ENCODE measurements around the gene RASSF7. TPM values are rescaled to one million over a fixed set of nuclear protein-coding genes. Genes with fewer than 3 reads are reported as not detected.

The RASSF7 gene
- total RNA-seq, 1 donor from 2014 or later = 72.5 TPM

DNA sequence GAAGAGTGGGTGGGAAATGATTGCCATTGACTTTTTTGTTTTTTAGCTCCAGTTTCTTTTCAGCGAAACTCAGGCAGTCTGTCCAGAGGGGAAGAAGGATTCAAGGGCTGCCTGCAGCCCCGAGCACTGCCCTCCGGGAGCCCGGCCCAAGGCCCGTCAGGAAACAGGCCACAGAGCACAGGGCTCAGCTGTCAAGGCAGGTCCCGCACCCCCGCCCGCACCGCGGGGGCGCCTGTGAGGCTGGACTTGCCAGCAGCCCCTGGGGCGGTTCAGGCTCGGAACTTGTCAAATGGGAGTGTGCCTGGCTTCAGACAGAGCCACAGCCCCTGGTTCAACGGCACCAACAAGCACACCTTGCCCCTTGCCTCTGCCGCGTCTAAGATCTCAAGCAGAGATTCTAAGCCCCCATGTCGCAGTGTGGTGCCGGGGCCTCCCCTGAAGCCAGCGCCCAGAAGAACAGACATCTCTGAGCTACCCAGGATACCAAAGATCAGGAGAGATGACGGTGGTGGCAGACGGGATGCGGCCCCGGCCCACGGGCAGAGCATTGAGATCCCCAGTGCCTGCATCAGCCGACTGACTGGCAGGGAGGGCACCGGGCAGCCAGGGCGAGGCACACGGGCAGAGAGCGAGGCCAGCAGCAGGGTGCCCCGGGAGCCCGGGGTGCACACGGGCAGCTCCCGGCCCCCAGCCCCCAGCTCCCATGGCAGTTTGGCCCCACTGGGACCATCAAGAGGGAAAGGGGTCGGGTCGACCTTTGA is 46.4 kb downstream of the RASSF7 start:
- H3K36me3 ChIP-seq (ENCODE audit: control insufficient read depth, insufficient read depth, low read length) = peaks cover 7% of the 10 kb centered on the region

DNA sequence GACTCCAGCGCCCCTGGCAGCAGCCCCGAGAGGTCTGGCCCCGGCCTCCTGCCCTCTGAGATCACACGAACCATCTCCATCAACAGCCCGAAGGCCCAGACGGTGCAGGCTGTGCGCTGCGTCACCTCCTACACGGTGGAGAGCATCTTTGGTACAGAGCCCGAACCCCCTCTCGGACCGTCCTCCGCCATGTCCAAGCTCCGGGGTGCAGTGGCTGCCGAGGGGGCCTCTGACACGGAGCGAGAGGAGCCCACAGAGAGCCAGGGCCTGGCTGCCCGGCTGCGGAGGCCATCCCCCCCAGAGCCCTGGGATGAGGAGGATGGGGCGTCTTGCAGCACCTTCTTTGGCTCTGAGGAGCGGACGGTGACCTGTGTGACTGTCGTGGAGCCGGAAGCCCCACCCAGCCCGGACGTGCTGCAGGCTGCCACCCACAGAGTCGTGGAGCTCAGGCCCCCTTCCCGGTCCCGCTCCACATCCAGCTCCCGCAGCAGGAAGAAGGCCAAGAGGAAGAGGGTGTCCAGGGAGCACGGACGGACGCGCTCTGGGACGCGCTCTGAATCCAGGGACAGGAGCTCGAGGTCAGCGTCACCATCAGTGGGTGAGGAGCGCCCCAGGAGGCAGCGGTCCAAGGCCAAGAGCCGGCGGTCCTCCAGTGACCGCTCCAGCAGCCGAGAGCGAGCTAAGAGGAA is 47.3 kb downstream of the RASSF7 start:
- Histone ChIP-seq H3K27me3 (ENCODE audit: control insufficient read depth, insufficient read depth, low read length) (no peaks in the 10 kb centered on the region), H3K36me3 (ENCODE audit: control insufficient read depth, insufficient read depth, low read length) (peaks cover 7% of the 10 kb centered on the region), H3K4me3 (ENCODE audit: low read depth, low read length) (no peak overlapping the region)
- no peak for DNase-seq (ENCODE audit: low read depth)
- TF ChIP-seq, protein P1, sequence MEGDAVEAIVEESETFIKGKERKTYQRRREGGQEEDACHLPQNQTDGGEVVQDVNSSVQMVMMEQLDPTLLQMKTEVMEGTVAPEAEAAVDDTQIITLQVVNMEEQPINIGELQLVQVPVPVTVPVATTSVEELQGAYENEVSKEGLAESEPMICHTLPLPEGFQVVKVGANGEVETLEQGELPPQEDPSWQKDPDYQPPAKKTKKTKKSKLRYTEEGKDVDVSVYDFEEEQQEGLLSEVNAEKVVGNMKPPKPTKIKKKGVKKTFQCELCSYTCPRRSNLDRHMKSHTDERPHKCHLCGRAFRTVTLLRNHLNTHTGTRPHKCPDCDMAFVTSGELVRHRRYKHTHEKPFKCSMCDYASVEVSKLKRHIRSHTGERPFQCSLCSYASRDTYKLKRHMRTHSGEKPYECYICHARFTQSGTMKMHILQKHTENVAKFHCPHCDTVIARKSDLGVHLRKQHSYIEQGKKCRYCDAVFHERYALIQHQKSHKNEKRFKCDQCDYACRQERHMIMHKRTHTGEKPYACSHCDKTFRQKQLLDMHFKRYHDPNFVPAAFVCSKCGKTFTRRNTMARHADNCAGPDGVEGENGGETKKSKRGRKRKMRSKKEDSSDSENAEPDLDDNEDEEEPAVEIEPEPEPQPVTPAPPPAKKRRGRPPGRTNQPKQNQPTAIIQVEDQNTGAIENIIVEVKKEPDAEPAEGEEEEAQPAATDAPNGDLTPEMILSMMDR (IDR thresholded peaks at IDR 0.05; ENCODE audit: insufficient read depth, low read length, poor library complexity, severe bottlenecking) = no peak

More for the DNA sequence above, 46.4 kb downstream of the RASSF7 start:
- TF ChIP-seq, protein P1 (IDR thresholded peaks at IDR 0.05; ENCODE audit: insufficient read depth, low read length, poor library complexity, severe bottlenecking) = no peak
- Histone ChIP-seq H3K27me3 (ENCODE audit: control insufficient read depth, insufficient read depth, low read length) (no peaks in the 10 kb centered on the region), H3K4me3 (ENCODE audit: low read depth, low read length) (no peak overlapping the region)
- no peak for DNase-seq (ENCODE audit: low read depth)

- H3K36me3 ChIP-seq (ENCODE audit: control insufficient read depth, insufficient read depth, low read length) = peaks cover 7% of the 10 kb centered on the region
- H3K4me3 ChIP-seq (ENCODE audit: low read depth, low read length) = no peak overlapping the region
- no peaks in the 10 kb centered on the region for H3K27me3 ChIP-seq (ENCODE audit: control insufficient read depth, insufficient read depth, low read length)
Measured at GRCh38 chr11:608791-609251, 48.1 kb downstream of the RASSF7 start.

DNA sequence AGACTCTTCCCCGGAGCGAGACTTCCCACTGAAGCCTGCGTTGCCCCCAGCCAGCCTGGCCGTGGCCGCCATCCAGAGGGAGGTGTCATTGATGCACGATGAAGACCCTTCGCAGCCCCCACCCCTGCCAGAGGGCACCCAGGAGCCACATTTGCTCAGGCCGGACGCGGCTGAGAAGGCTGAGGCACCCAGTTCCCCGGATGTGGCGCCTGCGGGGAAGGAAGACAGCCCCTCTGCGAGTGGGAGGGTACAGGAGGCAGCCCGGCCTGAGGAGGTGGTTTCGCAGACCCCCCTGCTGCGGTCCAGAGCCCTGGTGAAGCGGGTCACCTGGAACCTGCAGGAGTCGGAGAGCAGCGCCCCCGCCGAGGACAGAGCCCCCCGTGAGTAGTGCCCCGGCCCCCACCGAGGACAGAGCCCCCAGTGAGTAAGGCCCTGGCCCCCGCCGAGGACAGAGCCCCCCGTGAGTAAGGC is 48.6 kb downstream of the RASSF7 start:
- H3K36me3 ChIP-seq (ENCODE audit: control insufficient read depth, insufficient read depth, low read length) = peaks cover 7% of the 10 kb centered on the region
- TF ChIP-seq, protein P1 (IDR thresholded peaks at IDR 0.05; ENCODE audit: insufficient read depth, low read length, poor library complexity, severe bottlenecking) = no peak

More at GRCh38 chr11:608791-609251, 48.1 kb downstream of the RASSF7 start:
- TF ChIP-seq, protein P1 (IDR thresholded peaks at IDR 0.05; ENCODE audit: insufficient read depth, low read length, poor library complexity, severe bottlenecking) = no peak
- DNase-seq (ENCODE audit: low read depth) = no peak

DNA sequence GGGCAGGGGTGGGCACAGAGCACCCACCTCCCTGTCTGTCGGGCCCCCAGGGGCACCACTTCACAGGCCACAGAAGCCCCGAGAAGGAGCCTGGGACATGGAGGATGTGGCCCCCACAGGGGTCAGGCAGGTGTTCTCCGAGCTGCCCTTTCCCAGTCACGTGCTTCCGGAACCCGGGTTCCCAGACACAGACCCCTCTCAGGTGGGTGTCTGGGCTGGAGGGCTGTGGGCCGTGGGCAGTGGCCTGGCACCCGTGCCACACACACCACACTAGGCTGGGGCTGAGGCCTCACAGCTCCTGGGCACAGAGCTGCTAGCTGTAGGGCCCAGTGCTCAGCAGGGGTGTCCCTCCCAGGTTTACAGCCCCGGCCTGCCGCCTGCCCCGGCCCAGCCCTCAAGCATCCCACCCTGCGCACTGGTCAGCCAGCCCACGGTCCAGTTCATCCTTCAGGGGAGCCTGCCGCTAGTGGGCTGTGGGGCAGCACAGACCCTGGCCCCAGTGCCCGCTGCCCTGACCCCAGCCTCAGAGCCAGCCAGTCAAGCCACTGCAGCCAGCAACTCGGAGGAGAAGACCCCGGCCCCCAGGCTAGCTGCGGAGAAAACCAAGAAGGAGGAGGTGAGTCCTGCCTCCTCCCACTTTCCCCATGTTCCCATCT is 49.5 kb downstream of the RASSF7 start:
- no peaks in the 10 kb centered on the region for H3K27me3 ChIP-seq (ENCODE audit: control insufficient read depth, insufficient read depth, low read length)
- H3K4me3 ChIP-seq (ENCODE audit: low read depth, low read length) = no peak overlapping the region
- TF ChIP-seq, protein P1 (IDR thresholded peaks at IDR 0.05; ENCODE audit: insufficient read depth, low read length, poor library complexity, severe bottlenecking) = no peak
- DNase-seq (ENCODE audit: low read depth) = no peak
- peaks cover 6% of the 10 kb centered on the region for H3K36me3 ChIP-seq (ENCODE audit: control insufficient read depth, insufficient read depth, low read length)

More for the DNA sequence above, 48.6 kb downstream of the RASSF7 start:
- no peak for DNase-seq (ENCODE audit: low read depth)
- H3K27me3 ChIP-seq (ENCODE audit: control insufficient read depth, insufficient read depth, low read length) = no peaks in the 10 kb centered on the region
- H3K4me3 ChIP-seq (ENCODE audit: low read depth, low read length) = no peak overlapping the region

All from kidney epithelial cell (primary cell).